Liver (tissue), 9 donors: ENCODE results near the gene NBAS. TPM values are rescaled to one million over a fixed set of nuclear protein-coding genes. Genes with fewer than 3 reads are reported as not detected.

Source experiments
- DNase-seq: peaks from one replicate; pipeline ENCODE4 v3.0.0-alpha.2; 2017; ENCODE audit warnings: low spot score
- H3K27ac ChIP-seq, 2 donors: one replicate each; pipeline ENCODE4 v1.7.0; 2013; ENCODE audit warnings: inconsistent platforms in 2 of 2, low read length in 2 of 2, control low read depth in 1 of 2, low read depth in 1 of 2, mild to moderate bottlenecking in 1 of 2
- H3K27me3 ChIP-seq, 4 donors: one replicate each; pipeline versions ENCODE4 v1.6.1 to v1.7.0; 2013; ENCODE audit warnings: low read length in 3 of 4, inconsistent platforms in 1 of 4, mild to moderate bottlenecking in 1 of 4, moderate library complexity in 1 of 4; ENCODE audit not compliant: control insufficient read depth in 4 of 4, insufficient read depth in 4 of 4
- H3K36me3 ChIP-seq, 4 donors: one replicate each; pipeline versions ENCODE4 v1.6.1 to v1.7.0; 2013; ENCODE audit warnings: low read length in 3 of 4, mild to moderate bottlenecking in 3 of 4, low read depth in 1 of 4, moderate library complexity in 1 of 4; ENCODE audit not compliant: control insufficient read depth in 4 of 4, insufficient read depth in 3 of 4
- H3K4me1 ChIP-seq, 4 donors: one replicate each; pipeline versions ENCODE4 v1.6.1 to v1.7.0; 2013; ENCODE audit warnings: low read length in 3 of 4, mild to moderate bottlenecking in 3 of 4, moderate library complexity in 1 of 4; ENCODE audit not compliant: control insufficient read depth in 4 of 4, insufficient read depth in 4 of 4
- H3K4me3 ChIP-seq, 3 donors: one replicate each; pipeline versions ENCODE4 v1.6.1 to v1.7.0; 2013; ENCODE audit warnings: low read length in 3 of 3, control low read depth in 1 of 3, low read depth in 1 of 3, mild to moderate bottlenecking in 1 of 3
- H3K9ac ChIP-seq, 2 donors: one replicate each; pipeline ENCODE4 v1.7.0; 2013; ENCODE audit warnings: low read length in 2 of 2, mild to moderate bottlenecking in 2 of 2, moderate library complexity in 2 of 2, control low read depth in 1 of 2, low read depth in 1 of 2
- H3K9me3 ChIP-seq, 4 donors: one replicate each; pipeline versions ENCODE4 v1.6.1 to v1.7.0; 2013; ENCODE audit warnings: low read length in 3 of 4; ENCODE audit not compliant: control insufficient read depth in 4 of 4
- ATF3 ChIP-seq: IDR thresholded peaks from 2 replicates; pipeline ENCODE4 v1.6.1; 2016; ENCODE audit warnings: antibody characterized with exemption
- CTCF ChIP-seq: fragments of 150-350 bp; IDR thresholded peaks from 2 replicates; pipeline ENCODE4 v1.5.1; 2017; ENCODE audit warnings: improper control_type of control experiment, low read depth, low read length; ENCODE audit not compliant: missing input control
- EGR1 ChIP-seq, 2 donors: IDR thresholded peaks; 2 replicates each; pipeline ENCODE4 v1.6.1; 2016 to 2018; ENCODE audit warnings: antibody characterized with exemption in 2 of 2, low read depth in 2 of 2
- FOXA1 ChIP-seq: IDR thresholded peaks from 2 replicates; pipeline ENCODE4 v1.6.1; 2016; ENCODE audit warnings: antibody characterized with exemption
- FOXA2 ChIP-seq: IDR thresholded peaks from 2 replicates; pipeline ENCODE4 v1.6.1; 2016; ENCODE audit warnings: antibody characterized with exemption
- GABPA ChIP-seq, 2 donors: IDR thresholded peaks in 1 of 2; conservative IDR thresholded peaks in 1 of 2; 2 replicates each; pipeline ENCODE4 v1.6.1; 2016; ENCODE audit warnings: antibody characterized with exemption in 2 of 2, mild to moderate bottlenecking in 1 of 2, moderate library complexity in 1 of 2
- HNF4A ChIP-seq, 2 donors: conservative IDR thresholded peaks; 2 replicates each; pipeline ENCODE4 v1.6.1; 2016; ENCODE audit warnings: antibody characterized with exemption in 2 of 2, mild to moderate bottlenecking in 2 of 2
- HNF4G ChIP-seq: IDR thresholded peaks from 2 replicates; pipeline ENCODE4 v1.6.1; 2016; ENCODE audit warnings: antibody characterized with exemption
- JUND ChIP-seq, 2 donors: IDR thresholded peaks; 2 replicates each; pipeline ENCODE4 v1.6.1; 2016; ENCODE audit warnings: antibody characterized with exemption in 2 of 2
- MAX ChIP-seq: IDR thresholded peaks from 2 replicates; pipeline ENCODE4 v1.6.1; 2016; ENCODE audit warnings: antibody characterized with exemption
- NR2F2 ChIP-seq: IDR thresholded peaks from 2 replicates; pipeline ENCODE4 v1.6.1; 2016; ENCODE audit warnings: antibody characterized with exemption
- RAD21 ChIP-seq, 2 donors: IDR thresholded peaks; 2 replicates each; pipeline ENCODE4 v1.6.1; 2016; ENCODE audit warnings: antibody characterized with exemption in 2 of 2, mild to moderate bottlenecking in 2 of 2
- REST ChIP-seq: IDR thresholded peaks from 2 replicates; pipeline ENCODE4 v1.6.1; 2016; ENCODE audit warnings: antibody characterized with exemption, mild to moderate bottlenecking
- RXRA ChIP-seq, 2 donors: IDR thresholded peaks; 2 replicates each; pipeline ENCODE4 v1.6.1; 2017 to 2018; ENCODE audit warnings: antibody characterized with exemption in 2 of 2, mild to moderate bottlenecking in 1 of 2
- SP1 ChIP-seq: IDR thresholded peaks from 2 replicates; pipeline ENCODE4 v1.6.1; 2018; ENCODE audit warnings: antibody characterized with exemption, mild to moderate bottlenecking
- TAF1 ChIP-seq: conservative IDR thresholded peaks from 2 replicates; pipeline ENCODE4 v1.6.1; 2016; ENCODE audit warnings: antibody characterized with exemption, mild to moderate bottlenecking
- YY1 ChIP-seq: IDR thresholded peaks from 2 replicates; pipeline ENCODE4 v1.6.1; 2016; ENCODE audit warnings: antibody characterized with exemption, mild to moderate bottlenecking
- ZBTB33 ChIP-seq: IDR thresholded peaks from 2 replicates; pipeline ENCODE4 v1.6.1; 2016; ENCODE audit warnings: antibody characterized with exemption
- WGBS: extraction: QIAGEN DNeasy Blood & Tissue Kit; methylation state at CpG from one replicate; pipeline ENCODE4 v1.1.7; 2013; 5-methylcytosine and 5-hydroxymethylcytosine counted together
- polyA plus RNA-seq, 2 donors: library from polyadenylated mRNA; stranded (reverse) in 1 of 2; unstranded in 1 of 2; fragments of 200-250 nt in 1 of 2; fragments of >200 nt in 1 of 2; fragmentation: Nextera tagmentation in 1 of 2; extraction: Ambion mirVana in 1 of 2; gene quantifications; one replicate each; pipeline versions ENCODE4 v1.2.1 to v1.2.3, GENCODE V29; 2013 to 2015
- total RNA-seq, 2 donors: library from RNA; depleted of rRNA; stranded (reverse); fragments of >200 nt; gene quantifications; one replicate each; pipeline ENCODE4 v1.2.3, GENCODE V29; 2014
- donor health status: healthy.
- donor health status: healthy.
- donor health status: healthy.
- donor health status: healthy.
- donor health status: healthy.

Gene NBAS
- total and polyA plus RNA-seq, 4 donors = 10.5 to 40.0 (median 18.9) TPM

- H3K36me3 ChIP-seq = peaks cover 2 to 6% (median 4%) of the 10 kb centered on the region in 4 donors
- H3K9me3 ChIP-seq = peaks cover 0 to 2% (median 0%) of the 10 kb centered on the region in 4 donors
- no peak overlapping the region for H3K9ac ChIP-seq
- TF ChIP-seq CTCF = no peak
- TF ChIP-seq FOXA1 = no peak
- TF ChIP-seq TAF1 = no peak
- no peak for TF ChIP-seq JUND (IDR thresholded peaks at IDR 0.05)
- TF ChIP-seq GABPA (IDR thresholded peaks at IDR 0.05 in 1 of 2, conservative IDR thresholded peaks at IDR 0.05 in 1 of 2) = no peak
- no peak for DNase-seq
- WGBS = 98% methylated on average over 5 of the region's 5 CpGs
- no peak overlapping the region for H3K27ac ChIP-seq
- H3K4me3 ChIP-seq = no peak overlapping the region
- no peaks in the 10 kb centered on the region for H3K4me1 ChIP-seq
- H3K27me3 ChIP-seq = no peaks in the 10 kb centered on the region
Measured at GRCh38 chr2:15348636-15349035, 212.5 kb downstream of the NBAS start.

- Histone ChIP-seq H3K36me3 (peaks cover 3 to 5% (median 4%) of the 10 kb centered on the region in 4 donors), H3K27me3 (no peaks in the 10 kb centered on the region), H3K4me1 (no peaks in the 10 kb centered on the region), H3K9ac (no peak overlapping the region), H3K9me3 (peaks cover 0 to 2% (median 0%) of the 10 kb centered on the region in 4 donors), H3K27ac (no peak overlapping the region), H3K4me3 (no peak overlapping the region)
- no peak for DNase-seq
- WGBS = 97% methylated on average over 4 of the region's 4 CpGs
- no peak for TF ChIP-seq FOXA2
Measured at GRCh38 chr2:15348045-15348444, 213.1 kb downstream of the NBAS start.

- Histone ChIP-seq H3K9ac (no peak overlapping the region), H3K4me1 (no peaks in the 10 kb centered on the region), H3K36me3 (peaks cover 0 to 6% (median 3%) of the 10 kb centered on the region in 4 donors), H3K27ac (no peak overlapping the region), H3K27me3 (no peaks in the 10 kb centered on the region), H3K4me3 (no peak overlapping the region), H3K9me3 (peaks cover 0 to 2% (median 0%) of the 10 kb centered on the region in 4 donors)
- no peak for DNase-seq
- WGBS = 96% methylated on average over 1 of the region's 1 CpG
- TF ChIP-seq NR2F2 (no peak), HNF4A (conservative IDR thresholded peaks at IDR 0.05) (no peak), FOXA2 (no peak), HNF4G (no peak), RAD21 (IDR thresholded peaks at IDR 0.05) (no peak), CTCF (no peak), TAF1 (no peak), SP1 (no peak), GABPA (IDR thresholded peaks at IDR 0.05 in 1 of 2, conservative IDR thresholded peaks at IDR 0.05 in 1 of 2) (no peak), YY1 (no peak), RXRA (IDR thresholded peaks at IDR 0.05) (no peak), EGR1 (IDR thresholded peaks at IDR 0.05; ENCODE audit: low read depth in 2 of 2) (no peak), ATF3 (no peak), REST (no peak), JUND (IDR thresholded peaks at IDR 0.05) (no peak), ZBTB33 (no peak), MAX (no peak), FOXA1 (no peak)
Measured at GRCh38 chr2:15346624-15347023, 214.5 kb downstream of the NBAS start.
